Measurements from ENCODE around the gene BAZ1A. TPM values are rescaled to one million over a fixed set of nuclear protein-coding genes. Genes with fewer than 3 reads are reported as not detected.

BAZ1A gene
- total RNA-seq, 1 experiment from 2014 or later: 24.2 TPM

- POLR2A ChIA-PET: no interaction called here
- Histone ChIP-seq H3K9me3 (ENCODE audit: control insufficient read depth in 1 of 2, insufficient read depth in 1 of 2, low read depth in 1 of 2, low read length in 2 of 2) (no peaks in the 10 kb centered on the region), H3K36me3 (ENCODE audit: control insufficient read depth in 1 of 2, insufficient read depth in 2 of 2, low read length in 2 of 2) (no peaks in the 10 kb centered on the region), H3K79me2 (ENCODE audit: insufficient read depth, low read length) (peaks cover 54% of the 10 kb centered on the region), H3K9me2 (ENCODE audit: insufficient read depth) (no peaks in the 10 kb centered on the region), H3K4me1 (ENCODE audit: control insufficient read depth in 1 of 2, insufficient read depth in 2 of 2, low read length in 2 of 2) (no peaks in the 10 kb centered on the region), H4K20me1 (ENCODE audit: insufficient read depth) (no peaks in the 10 kb centered on the region), H2AFZ (ENCODE audit: low read depth, low read length, poor library complexity, severe bottlenecking) (no peak overlapping the region), H3K27me3 (ENCODE audit: insufficient read depth, low read length) (no peaks in the 10 kb centered on the region), H3K4me2 (ENCODE audit: low read length) (no peak overlapping the region), H3K4me3 (replicated peaks in 1 of 2; ENCODE audit: low read depth in 1 of 2, low read length in 2 of 2) (no peak overlapping the region), H3K27ac (ENCODE audit: low read depth, low read length) (no peak overlapping the region), H3K9ac (ENCODE audit: low read length) (no peak overlapping the region)
- intact Hi-C loops (cut with micrococcal nuclease): no loop called here
- TF ChIP-seq SP1 (IDR thresholded peaks at IDR 0.05; ENCODE audit: low read depth): no peak
- TF ChIP-seq ATF3 (IDR thresholded peaks at IDR 0.05): no peak
- no peak for TF ChIP-seq ELF1 (IDR thresholded peaks at IDR 0.05; ENCODE audit: borderline replicate concordance, low read depth)
- no peak for TF ChIP-seq SRF (IDR thresholded peaks at IDR 0.05; ENCODE audit: low read depth)
- ATAC-seq (no peak), DNase-seq (ENCODE audit: low read depth, low spot score) (no peak)
- RAD21 ChIA-PET (ENCODE audit: low non-redundant PET in 1 of 2, low total read pairs in 2 of 2, uncharacterized antibody in 2 of 2, unreplicated experiment in 2 of 2): no interaction called here
- no TSS peak for BruUV-seq (replicated peaks)
- CTCF ChIA-PET: no interaction called here
Observed at GRCh38 chr14:34833549-34834523, 41.3 kb downstream of the BAZ1A start.

GRCh38 chr14:34826661-34827060 lies 48.5 kb downstream of the BAZ1A start:
- Histone ChIP-seq H4K20me1 (ENCODE audit: insufficient read depth) (no peaks in the 10 kb centered on the region), H3K9ac (ENCODE audit: low read length) (no peak overlapping the region), H3K27me3 (ENCODE audit: insufficient read depth, low read length) (no peaks in the 10 kb centered on the region), H3K36me3 (ENCODE audit: control insufficient read depth in 1 of 2, insufficient read depth in 2 of 2, low read length in 2 of 2) (peaks cover 2 to 4% of the 10 kb centered on the region in 2 experiments; a peak in 2 of 4 replicates), H2AFZ (ENCODE audit: low read depth, low read length, poor library complexity, severe bottlenecking) (no peak overlapping the region), H3K9me3 (ENCODE audit: control insufficient read depth in 1 of 2, insufficient read depth in 1 of 2, low read depth in 1 of 2, low read length in 2 of 2) (no peaks in the 10 kb centered on the region), H3K27ac (ENCODE audit: low read depth, low read length) (no peak overlapping the region), H3K9me2 (ENCODE audit: insufficient read depth) (no peaks in the 10 kb centered on the region), H3K4me3 (replicated peaks in 1 of 2; ENCODE audit: low read depth in 1 of 2, low read length in 2 of 2) (no peak overlapping the region), H3K79me2 (ENCODE audit: insufficient read depth, low read length) (peaks cover 23% of the 10 kb centered on the region), H3K4me1 (ENCODE audit: control insufficient read depth in 1 of 2, insufficient read depth in 2 of 2, low read length in 2 of 2) (no peaks in the 10 kb centered on the region), H3K4me2 (ENCODE audit: low read length) (no peak overlapping the region)
- ATAC-seq (no peak), DNase-seq (ENCODE audit: low read depth, low spot score) (no peak)
- TF ChIP-seq CBX3 (IDR thresholded peaks at IDR 0.05; ENCODE audit: low read depth) (no peak), EZH2phosphoT487 (IDR thresholded peaks at IDR 0.05; ENCODE audit: borderline replicate concordance) (no peak), ATF3 (IDR thresholded peaks at IDR 0.05) (no peak), TCF7L2 (IDR thresholded peaks at IDR 0.05; ENCODE audit: borderline replicate concordance, extremely low read depth, insufficient read depth, insufficient read length) (no peak), MAX (IDR thresholded peaks at IDR 0.05) (no peak), JUND (IDR thresholded peaks at IDR 0.05) (no peak), EZH2 (IDR thresholded peaks at IDR 0.05) (no peak), SP1 (IDR thresholded peaks at IDR 0.05; ENCODE audit: low read depth) (no peak)
- BruUV-seq (replicated peaks): no TSS peak
- ChIA-PET POLR2A (no interaction called here), RAD21 (ENCODE audit: low non-redundant PET in 1 of 2, low total read pairs in 2 of 2, uncharacterized antibody in 2 of 2, unreplicated experiment in 2 of 2) (no interaction called here), CTCF (no interaction called here)
- intact Hi-C loops (cut with micrococcal nuclease): no loop called here

Data from HCT116 (cell line).